Liver (tissue), 9 donors: ENCODE results near the gene TCEANC. TPM values are rescaled to one million over a fixed set of nuclear protein-coding genes. Genes with fewer than 3 reads are reported as not detected.

Source experiments
- DNase-seq: peaks from one replicate; pipeline ENCODE4 v3.0.0-alpha.2; 2017; ENCODE audit warnings: low spot score
- H3K27ac ChIP-seq, 2 donors: one replicate each; pipeline ENCODE4 v1.7.0; 2013; ENCODE audit warnings: inconsistent platforms in 2 of 2, low read length in 2 of 2, control low read depth in 1 of 2, low read depth in 1 of 2, mild to moderate bottlenecking in 1 of 2
- H3K27me3 ChIP-seq, 4 donors: one replicate each; pipeline versions ENCODE4 v1.6.1 to v1.7.0; 2013; ENCODE audit warnings: low read length in 3 of 4, inconsistent platforms in 1 of 4, mild to moderate bottlenecking in 1 of 4, moderate library complexity in 1 of 4; ENCODE audit not compliant: control insufficient read depth in 4 of 4, insufficient read depth in 4 of 4
- H3K36me3 ChIP-seq, 4 donors: one replicate each; pipeline versions ENCODE4 v1.6.1 to v1.7.0; 2013; ENCODE audit warnings: low read length in 3 of 4, mild to moderate bottlenecking in 3 of 4, low read depth in 1 of 4, moderate library complexity in 1 of 4; ENCODE audit not compliant: control insufficient read depth in 4 of 4, insufficient read depth in 3 of 4
- H3K4me1 ChIP-seq, 4 donors: one replicate each; pipeline versions ENCODE4 v1.6.1 to v1.7.0; 2013; ENCODE audit warnings: low read length in 3 of 4, mild to moderate bottlenecking in 3 of 4, moderate library complexity in 1 of 4; ENCODE audit not compliant: control insufficient read depth in 4 of 4, insufficient read depth in 4 of 4
- H3K4me3 ChIP-seq, 3 donors: one replicate each; pipeline versions ENCODE4 v1.6.1 to v1.7.0; 2013; ENCODE audit warnings: low read length in 3 of 3, control low read depth in 1 of 3, low read depth in 1 of 3, mild to moderate bottlenecking in 1 of 3
- H3K9ac ChIP-seq, 2 donors: one replicate each; pipeline ENCODE4 v1.7.0; 2013; ENCODE audit warnings: low read length in 2 of 2, mild to moderate bottlenecking in 2 of 2, moderate library complexity in 2 of 2, control low read depth in 1 of 2, low read depth in 1 of 2
- H3K9me3 ChIP-seq, 4 donors: one replicate each; pipeline versions ENCODE4 v1.6.1 to v1.7.0; 2013; ENCODE audit warnings: low read length in 3 of 4; ENCODE audit not compliant: control insufficient read depth in 4 of 4
- EGR1 ChIP-seq, 2 donors: IDR thresholded peaks; 2 replicates each; pipeline ENCODE4 v1.6.1; 2016 to 2018; ENCODE audit warnings: antibody characterized with exemption in 2 of 2, low read depth in 2 of 2
- FOXA2 ChIP-seq: IDR thresholded peaks from 2 replicates; pipeline ENCODE4 v1.6.1; 2016; ENCODE audit warnings: antibody characterized with exemption
- GABPA ChIP-seq, 2 donors: IDR thresholded peaks in 1 of 2; conservative IDR thresholded peaks in 1 of 2; 2 replicates each; pipeline ENCODE4 v1.6.1; 2016; ENCODE audit warnings: antibody characterized with exemption in 2 of 2, mild to moderate bottlenecking in 1 of 2, moderate library complexity in 1 of 2
- HNF4A ChIP-seq, 2 donors: conservative IDR thresholded peaks; 2 replicates each; pipeline ENCODE4 v1.6.1; 2016; ENCODE audit warnings: antibody characterized with exemption in 2 of 2, mild to moderate bottlenecking in 2 of 2
- HNF4G ChIP-seq: IDR thresholded peaks from 2 replicates; pipeline ENCODE4 v1.6.1; 2016; ENCODE audit warnings: antibody characterized with exemption
- JUND ChIP-seq, 2 donors: IDR thresholded peaks; 2 replicates each; pipeline ENCODE4 v1.6.1; 2016; ENCODE audit warnings: antibody characterized with exemption in 2 of 2
- NR2F2 ChIP-seq: IDR thresholded peaks from 2 replicates; pipeline ENCODE4 v1.6.1; 2016; ENCODE audit warnings: antibody characterized with exemption
- RAD21 ChIP-seq, 2 donors: IDR thresholded peaks; 2 replicates each; pipeline ENCODE4 v1.6.1; 2016; ENCODE audit warnings: antibody characterized with exemption in 2 of 2, mild to moderate bottlenecking in 2 of 2
- RXRA ChIP-seq, 2 donors: IDR thresholded peaks; 2 replicates each; pipeline ENCODE4 v1.6.1; 2017 to 2018; ENCODE audit warnings: antibody characterized with exemption in 2 of 2, mild to moderate bottlenecking in 1 of 2
- SP1 ChIP-seq: IDR thresholded peaks from 2 replicates; pipeline ENCODE4 v1.6.1; 2018; ENCODE audit warnings: antibody characterized with exemption, mild to moderate bottlenecking
- TAF1 ChIP-seq: conservative IDR thresholded peaks from 2 replicates; pipeline ENCODE4 v1.6.1; 2016; ENCODE audit warnings: antibody characterized with exemption, mild to moderate bottlenecking
- YY1 ChIP-seq: IDR thresholded peaks from 2 replicates; pipeline ENCODE4 v1.6.1; 2016; ENCODE audit warnings: antibody characterized with exemption, mild to moderate bottlenecking
- WGBS: extraction: QIAGEN DNeasy Blood & Tissue Kit; methylation state at CpG from one replicate; pipeline ENCODE4 v1.1.7; 2013; 5-methylcytosine and 5-hydroxymethylcytosine counted together
- polyA plus RNA-seq, 2 donors: library from polyadenylated mRNA; stranded (reverse) in 1 of 2; unstranded in 1 of 2; fragments of 200-250 nt in 1 of 2; fragments of >200 nt in 1 of 2; fragmentation: Nextera tagmentation in 1 of 2; extraction: Ambion mirVana in 1 of 2; gene quantifications; one replicate each; pipeline versions ENCODE4 v1.2.1 to v1.2.3, GENCODE V29; 2013 to 2015
- total RNA-seq, 2 donors: library from RNA; depleted of rRNA; stranded (reverse); fragments of >200 nt; gene quantifications; one replicate each; pipeline ENCODE4 v1.2.3, GENCODE V29; 2014
- TF ChIP-seq, protein P1 (sequence below): IDR thresholded peaks from 2 replicates; pipeline ENCODE4 v1.6.1; 2016; ENCODE audit warnings: antibody characterized with exemption
- TF ChIP-seq, protein P2 (sequence below): IDR thresholded peaks from 2 replicates; pipeline ENCODE4 v1.6.1; 2016; ENCODE audit warnings: antibody characterized with exemption, mild to moderate bottlenecking
- TF ChIP-seq, protein P3 (sequence below): fragments of 150-350 bp; IDR thresholded peaks from 2 replicates; pipeline ENCODE4 v1.5.1; 2017; ENCODE audit warnings: improper control_type of control experiment, low read depth, low read length; ENCODE audit not compliant: missing input control
- TF ChIP-seq, protein P4 (sequence below): IDR thresholded peaks from 2 replicates; pipeline ENCODE4 v1.6.1; 2016; ENCODE audit warnings: antibody characterized with exemption
- TF ChIP-seq, protein P5 (sequence below): IDR thresholded peaks from 2 replicates; pipeline ENCODE4 v1.6.1; 2016; ENCODE audit warnings: antibody characterized with exemption
- donor health status: healthy.
- donor health status: healthy.
- donor health status: healthy.
- donor health status: healthy.
- donor health status: healthy.

Gene TCEANC
- total and polyA plus RNA-seq, 4 donors: 0.73 to 7.7 (median 3.6) TPM

DNA sequence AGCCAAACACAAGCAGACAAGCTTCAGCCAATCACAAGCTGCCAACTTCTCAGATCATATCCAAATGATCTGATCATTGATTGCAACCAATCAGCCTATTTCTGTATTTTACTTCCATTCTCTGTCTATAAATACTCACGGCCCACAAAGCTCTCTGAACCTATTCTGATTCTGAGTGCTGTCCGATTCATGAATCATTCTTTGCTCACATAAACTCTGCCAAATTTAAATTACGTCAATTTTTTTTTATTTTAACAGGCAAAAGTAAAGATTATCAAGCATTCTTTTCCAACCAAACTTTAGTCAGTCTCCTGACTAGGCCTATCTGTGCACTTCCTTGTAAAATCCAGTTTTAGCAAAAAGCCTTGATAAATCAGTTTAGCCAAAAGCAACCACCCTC, 1.8 kb upstream of the TCEANC start:
- no peak for DNase-seq
- no peak overlapping the region for H3K27ac ChIP-seq
- H3K9ac ChIP-seq: no peak overlapping the region
- H3K36me3 ChIP-seq: peaks cover 0 to 6% (median 0%) of the 10 kb centered on the region in 4 donors
- peaks cover 0 to 23% (median 18%) of the 10 kb centered on the region in 4 donors for H3K4me1 ChIP-seq
- WGBS: 85% methylated on average over 3 of the region's 3 CpGs
- H3K27me3 ChIP-seq: no peaks in the 10 kb centered on the region
- TF ChIP-seq EGR1 (IDR thresholded peaks at IDR 0.05; ENCODE audit: low read depth in 2 of 2) (no peak), RXRA (IDR thresholded peaks at IDR 0.05) (no peak), SP1 (no peak), FOXA2 (no peak), HNF4G (no peak), NR2F2 (no peak), JUND (IDR thresholded peaks at IDR 0.05) (no peak), YY1 (no peak), GABPA (IDR thresholded peaks at IDR 0.05 in 1 of 2, conservative IDR thresholded peaks at IDR 0.05 in 1 of 2) (no peak), RAD21 (IDR thresholded peaks at IDR 0.05) (no peak), HNF4A (conservative IDR thresholded peaks at IDR 0.05) (no peak), TAF1 (no peak)
- TF ChIP-seq, protein P1, sequence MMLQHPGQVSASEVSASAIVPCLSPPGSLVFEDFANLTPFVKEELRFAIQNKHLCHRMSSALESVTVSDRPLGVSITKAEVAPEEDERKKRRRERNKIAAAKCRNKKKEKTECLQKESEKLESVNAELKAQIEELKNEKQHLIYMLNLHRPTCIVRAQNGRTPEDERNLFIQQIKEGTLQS: no peak
- TF ChIP-seq, protein P2, sequence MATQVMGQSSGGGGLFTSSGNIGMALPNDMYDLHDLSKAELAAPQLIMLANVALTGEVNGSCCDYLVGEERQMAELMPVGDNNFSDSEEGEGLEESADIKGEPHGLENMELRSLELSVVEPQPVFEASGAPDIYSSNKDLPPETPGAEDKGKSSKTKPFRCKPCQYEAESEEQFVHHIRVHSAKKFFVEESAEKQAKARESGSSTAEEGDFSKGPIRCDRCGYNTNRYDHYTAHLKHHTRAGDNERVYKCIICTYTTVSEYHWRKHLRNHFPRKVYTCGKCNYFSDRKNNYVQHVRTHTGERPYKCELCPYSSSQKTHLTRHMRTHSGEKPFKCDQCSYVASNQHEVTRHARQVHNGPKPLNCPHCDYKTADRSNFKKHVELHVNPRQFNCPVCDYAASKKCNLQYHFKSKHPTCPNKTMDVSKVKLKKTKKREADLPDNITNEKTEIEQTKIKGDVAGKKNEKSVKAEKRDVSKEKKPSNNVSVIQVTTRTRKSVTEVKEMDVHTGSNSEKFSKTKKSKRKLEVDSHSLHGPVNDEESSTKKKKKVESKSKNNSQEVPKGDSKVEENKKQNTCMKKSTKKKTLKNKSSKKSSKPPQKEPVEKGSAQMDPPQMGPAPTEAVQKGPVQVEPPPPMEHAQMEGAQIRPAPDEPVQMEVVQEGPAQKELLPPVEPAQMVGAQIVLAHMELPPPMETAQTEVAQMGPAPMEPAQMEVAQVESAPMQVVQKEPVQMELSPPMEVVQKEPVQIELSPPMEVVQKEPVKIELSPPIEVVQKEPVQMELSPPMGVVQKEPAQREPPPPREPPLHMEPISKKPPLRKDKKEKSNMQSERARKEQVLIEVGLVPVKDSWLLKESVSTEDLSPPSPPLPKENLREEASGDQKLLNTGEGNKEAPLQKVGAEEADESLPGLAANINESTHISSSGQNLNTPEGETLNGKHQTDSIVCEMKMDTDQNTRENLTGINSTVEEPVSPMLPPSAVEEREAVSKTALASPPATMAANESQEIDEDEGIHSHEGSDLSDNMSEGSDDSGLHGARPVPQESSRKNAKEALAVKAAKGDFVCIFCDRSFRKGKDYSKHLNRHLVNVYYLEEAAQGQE: no peak
- TF ChIP-seq, protein P3, sequence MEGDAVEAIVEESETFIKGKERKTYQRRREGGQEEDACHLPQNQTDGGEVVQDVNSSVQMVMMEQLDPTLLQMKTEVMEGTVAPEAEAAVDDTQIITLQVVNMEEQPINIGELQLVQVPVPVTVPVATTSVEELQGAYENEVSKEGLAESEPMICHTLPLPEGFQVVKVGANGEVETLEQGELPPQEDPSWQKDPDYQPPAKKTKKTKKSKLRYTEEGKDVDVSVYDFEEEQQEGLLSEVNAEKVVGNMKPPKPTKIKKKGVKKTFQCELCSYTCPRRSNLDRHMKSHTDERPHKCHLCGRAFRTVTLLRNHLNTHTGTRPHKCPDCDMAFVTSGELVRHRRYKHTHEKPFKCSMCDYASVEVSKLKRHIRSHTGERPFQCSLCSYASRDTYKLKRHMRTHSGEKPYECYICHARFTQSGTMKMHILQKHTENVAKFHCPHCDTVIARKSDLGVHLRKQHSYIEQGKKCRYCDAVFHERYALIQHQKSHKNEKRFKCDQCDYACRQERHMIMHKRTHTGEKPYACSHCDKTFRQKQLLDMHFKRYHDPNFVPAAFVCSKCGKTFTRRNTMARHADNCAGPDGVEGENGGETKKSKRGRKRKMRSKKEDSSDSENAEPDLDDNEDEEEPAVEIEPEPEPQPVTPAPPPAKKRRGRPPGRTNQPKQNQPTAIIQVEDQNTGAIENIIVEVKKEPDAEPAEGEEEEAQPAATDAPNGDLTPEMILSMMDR: no peak
- TF ChIP-seq, protein P4, sequence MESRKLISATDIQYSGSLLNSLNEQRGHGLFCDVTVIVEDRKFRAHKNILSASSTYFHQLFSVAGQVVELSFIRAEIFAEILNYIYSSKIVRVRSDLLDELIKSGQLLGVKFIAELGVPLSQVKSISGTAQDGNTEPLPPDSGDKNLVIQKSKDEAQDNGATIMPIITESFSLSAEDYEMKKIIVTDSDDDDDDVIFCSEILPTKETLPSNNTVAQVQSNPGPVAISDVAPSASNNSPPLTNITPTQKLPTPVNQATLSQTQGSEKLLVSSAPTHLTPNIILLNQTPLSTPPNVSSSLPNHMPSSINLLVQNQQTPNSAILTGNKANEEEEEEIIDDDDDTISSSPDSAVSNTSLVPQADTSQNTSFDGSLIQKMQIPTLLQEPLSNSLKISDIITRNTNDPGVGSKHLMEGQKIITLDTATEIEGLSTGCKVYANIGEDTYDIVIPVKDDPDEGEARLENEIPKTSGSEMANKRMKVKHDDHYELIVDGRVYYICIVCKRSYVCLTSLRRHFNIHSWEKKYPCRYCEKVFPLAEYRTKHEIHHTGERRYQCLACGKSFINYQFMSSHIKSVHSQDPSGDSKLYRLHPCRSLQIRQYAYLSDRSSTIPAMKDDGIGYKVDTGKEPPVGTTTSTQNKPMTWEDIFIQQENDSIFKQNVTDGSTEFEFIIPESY: no peak
- TF ChIP-seq, protein P5, sequence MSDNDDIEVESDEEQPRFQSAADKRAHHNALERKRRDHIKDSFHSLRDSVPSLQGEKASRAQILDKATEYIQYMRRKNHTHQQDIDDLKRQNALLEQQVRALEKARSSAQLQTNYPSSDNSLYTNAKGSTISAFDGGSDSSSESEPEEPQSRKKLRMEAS: no peak
- H3K9me3 ChIP-seq: no peaks in the 10 kb centered on the region
- H3K4me3 ChIP-seq: no peak overlapping the region
